Measurements from ENCODE around the gene MPV17L.

DNA sequence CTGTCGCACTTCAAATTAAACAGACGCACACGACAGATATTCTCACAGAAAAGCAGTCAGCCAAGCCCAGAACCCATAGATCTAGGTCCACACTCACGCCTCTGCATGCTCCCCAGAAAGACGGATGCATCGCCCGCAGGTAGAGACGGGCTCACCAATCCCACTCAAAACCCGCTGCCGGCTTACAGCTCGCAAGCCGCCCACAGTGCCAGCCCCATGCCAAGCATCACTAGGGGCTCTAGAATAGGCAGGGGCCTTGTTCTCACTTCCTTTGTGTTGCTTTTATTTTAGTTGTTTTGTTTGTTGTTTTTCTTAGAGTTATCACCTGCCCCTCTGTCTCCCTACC, 38.5 kb downstream of the MPV17L start:
- TF ChIP-seq, protein P1, sequence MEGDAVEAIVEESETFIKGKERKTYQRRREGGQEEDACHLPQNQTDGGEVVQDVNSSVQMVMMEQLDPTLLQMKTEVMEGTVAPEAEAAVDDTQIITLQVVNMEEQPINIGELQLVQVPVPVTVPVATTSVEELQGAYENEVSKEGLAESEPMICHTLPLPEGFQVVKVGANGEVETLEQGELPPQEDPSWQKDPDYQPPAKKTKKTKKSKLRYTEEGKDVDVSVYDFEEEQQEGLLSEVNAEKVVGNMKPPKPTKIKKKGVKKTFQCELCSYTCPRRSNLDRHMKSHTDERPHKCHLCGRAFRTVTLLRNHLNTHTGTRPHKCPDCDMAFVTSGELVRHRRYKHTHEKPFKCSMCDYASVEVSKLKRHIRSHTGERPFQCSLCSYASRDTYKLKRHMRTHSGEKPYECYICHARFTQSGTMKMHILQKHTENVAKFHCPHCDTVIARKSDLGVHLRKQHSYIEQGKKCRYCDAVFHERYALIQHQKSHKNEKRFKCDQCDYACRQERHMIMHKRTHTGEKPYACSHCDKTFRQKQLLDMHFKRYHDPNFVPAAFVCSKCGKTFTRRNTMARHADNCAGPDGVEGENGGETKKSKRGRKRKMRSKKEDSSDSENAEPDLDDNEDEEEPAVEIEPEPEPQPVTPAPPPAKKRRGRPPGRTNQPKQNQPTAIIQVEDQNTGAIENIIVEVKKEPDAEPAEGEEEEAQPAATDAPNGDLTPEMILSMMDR (IDR thresholded peaks at IDR 0.05; ENCODE audit: borderline replicate concordance, extremely low read depth, low read length, poor library complexity, severe bottlenecking): no peak
- no peak for TF ChIP-seq EZH2 (IDR thresholded peaks at IDR 0.05; ENCODE audit: borderline replicate concordance, low read depth, low read length, severe bottlenecking)
